NCI-H1417 treated with DMSO at 0.1 percent for 48 hours (cell line): Measurements from ENCODE around the gene PDE4D.

Source experiments
- DNase-seq: peaks from one replicate; lab custom pipeline; 2025; lab: John Stamatoyannopoulos, UW

PDE4D gene

GRCh38 chr5:59838989-59839388 is 54.5 kb downstream of the PDE4D start:
- DNase-seq, result no peak

GRCh38 chr5:59838067-59838466 is 55.5 kb downstream of the PDE4D start:
- no peak for DNase-seq

- DNase-seq, result no peak
Measured at GRCh38 chr5:59837071-59837470, 56.5 kb downstream of the PDE4D start.

GRCh38 chr5:59835800-59836199 is 57.7 kb downstream of the PDE4D start:
- no peak for DNase-seq

- DNase-seq, result no peak
Measured at GRCh38 chr5:59833448-59833847, 60.1 kb downstream of the PDE4D start.

GRCh38 chr5:59832577-59833301 is 60.8 kb downstream of the PDE4D start:
- DNase-seq, result no peak

GRCh38 chr5:59831326-59832010 is 62.1 kb downstream of the PDE4D start:
- DNase-seq, result no peak

GRCh38 chr5:59830536-59831200 is 62.9 kb downstream of the PDE4D start:
- DNase-seq, result no peak

GRCh38 chr5:59829922-59830321 is 63.6 kb downstream of the PDE4D start:
- DNase-seq, result no peak

- DNase-seq, result no peak
Measured at GRCh38 chr5:59829386-59829785, 64.1 kb downstream of the PDE4D start.

GRCh38 chr5:59828623-59829022 is 64.9 kb downstream of the PDE4D start:
- no peak for DNase-seq

GRCh38 chr5:59826996-59827395 is 66.5 kb downstream of the PDE4D start:
- no peak for DNase-seq

GRCh38 chr5:59823420-59823819 is 70.1 kb downstream of the PDE4D start:
- no peak for DNase-seq

- DNase-seq, result no peak
Measured at GRCh38 chr5:59819806-59820205, 73.7 kb downstream of the PDE4D start.

- DNase-seq, result no peak
Measured at GRCh38 chr5:59817536-59817935, 76.0 kb downstream of the PDE4D start.

- no peak for DNase-seq
Measured at GRCh38 chr5:59816654-59817300, 76.7 kb downstream of the PDE4D start.

GRCh38 chr5:59814537-59814872 is 79.0 kb downstream of the PDE4D start:
- DNase-seq, result no peak

GRCh38 chr5:59813761-59814536 is 79.6 kb downstream of the PDE4D start:
- DNase-seq, result peak; percentile 11

GRCh38 chr5:59810041-59810440 is 83.5 kb downstream of the PDE4D start:
- DNase-seq, result no peak

GRCh38 chr5:59807806-59808205 is 85.7 kb downstream of the PDE4D start:
- no peak for DNase-seq

GRCh38 chr5:59800347-59800893 is 93.1 kb downstream of the PDE4D start:
- no peak for DNase-seq
